Tibial nerve (tissue), 4 donors: ENCODE results near the gene MLEC. TPM values are rescaled to one million over a fixed set of nuclear protein-coding genes. Genes with fewer than 3 reads are reported as not detected.
A peak's percentile ranks its signal among the peaks of the same experiment; 100 is the strongest.

Experiments used
- DNase-seq, 2 donors: peaks; one replicate each; pipeline ENCODE4 v3.0.0-alpha.2; 2019; ENCODE audit warnings: low spot score in 2 of 2
- H3K27ac ChIP-seq, 4 donors: fragments of 200-600 bp; sonication (generic) in 3 of 4; one replicate each; pipeline ENCODE4 v1.5.1; 2017 to 2019; ENCODE audit warnings: mild to moderate bottlenecking in 1 of 4
- H3K27me3 ChIP-seq, 2 donors: fragments of 200-600 bp; sonication (generic) in 1 of 2; one replicate each; pipeline versions ENCODE4 v1.5.1 to v1.6.0; 2017 to 2019
- H3K36me3 ChIP-seq, 3 donors: fragments of 200-600 bp; sonication (generic); one replicate each; pipeline ENCODE4 v1.5.1; 2018 to 2019
- H3K4me1 ChIP-seq, 4 donors: fragments of 200-600 bp; sonication (generic) in 3 of 4; one replicate each; pipeline ENCODE4 v1.5.1; 2017 to 2019
- H3K4me3 ChIP-seq, 4 donors: fragments of 200-600 bp; sonication (generic) in 3 of 4; one replicate each; pipeline ENCODE4 v1.5.1; 2017 to 2019; ENCODE audit warnings: mild to moderate bottlenecking in 1 of 4, moderate library complexity in 1 of 4
- H3K9me3 ChIP-seq, 4 donors: fragments of 200-600 bp; sonication (generic) in 3 of 4; one replicate each; pipeline ENCODE4 v1.5.1; 2017 to 2019
- EP300 ChIP-seq, 2 donors: sonication (generic); formaldehyde crosslinking; IDR thresholded peaks; one replicate each; pipeline ENCODE4 v1.6.1; 2017; ENCODE audit warnings: antibody characterized with exemption in 2 of 2, mild to moderate bottlenecking in 1 of 2
- POLR2A ChIP-seq, 2 donors: fragments of 450-650 bp; IDR thresholded peaks; one replicate each; pipeline ENCODE4 v1.6.1; 2017; ENCODE audit warnings: antibody characterized with exemption in 2 of 2, mild to moderate bottlenecking in 2 of 2, moderate library complexity in 2 of 2
- WGBS, 2 donors: methylation state at CpG; one replicate each; pipeline ENCODE4 v1.1.5; 2018; 5-methylcytosine and 5-hydroxymethylcytosine counted together
- total RNA-seq, 4 donors: library from RNA; depleted of rRNA; stranded (reverse); fragments of >200 nt; gene quantifications; one replicate each; pipeline ENCODE4 v1.1.0, GENCODE V29; 2016
- TF ChIP-seq, protein P1 (sequence below), 5 experiments: fragments of 200-600 bp in 3 of 5; fragments of 450-650 bp in 2 of 5; sonication (generic) in 3 of 5; IDR thresholded peaks; one replicate each; pipeline ENCODE4 v1.5.1; 2016 to 2019; ENCODE audit warnings: antibody characterized with exemption in 5 of 5, mild to moderate bottlenecking in 3 of 5, moderate library complexity in 2 of 5

The MLEC gene
- total RNA-seq, 4 donors from 2014 or later = 42.6 to 67.8 (median 58.6) TPM

DNA sequence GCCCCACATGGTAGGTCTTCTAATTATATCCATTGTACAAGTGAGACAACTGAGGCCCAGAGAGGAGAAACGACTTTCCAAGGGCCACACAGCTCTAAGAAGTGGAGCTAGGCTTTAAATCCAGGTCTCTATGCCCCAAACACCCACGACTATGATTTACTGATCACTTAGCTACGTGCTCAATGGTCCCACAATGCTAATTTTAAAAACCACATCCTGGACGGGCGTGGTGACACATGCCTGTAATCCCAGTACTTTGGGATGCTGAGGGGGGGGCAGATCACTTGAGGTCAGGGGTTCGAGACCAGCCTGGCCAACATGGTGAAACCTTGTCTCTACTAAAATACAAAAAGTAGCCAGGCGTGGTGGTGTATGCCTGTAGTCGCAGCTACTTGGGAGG is 8.4 kb upstream of the MLEC start:
- Histone ChIP-seq H3K4me1 (peaks cover 0 to 8% (median 2%) of the 10 kb centered on the region in 4 donors), H3K4me3 (no peak overlapping the region), H3K9me3 (no peaks in the 10 kb centered on the region), H3K27me3 (no peaks in the 10 kb centered on the region), H3K27ac (no peak overlapping the region), H3K36me3 (no peaks in the 10 kb centered on the region)
- TF ChIP-seq POLR2A (IDR thresholded peaks at IDR 0.05) = no peak
- TF ChIP-seq EP300 (IDR thresholded peaks at IDR 0.05) = no peak
- TF ChIP-seq, protein P1, sequence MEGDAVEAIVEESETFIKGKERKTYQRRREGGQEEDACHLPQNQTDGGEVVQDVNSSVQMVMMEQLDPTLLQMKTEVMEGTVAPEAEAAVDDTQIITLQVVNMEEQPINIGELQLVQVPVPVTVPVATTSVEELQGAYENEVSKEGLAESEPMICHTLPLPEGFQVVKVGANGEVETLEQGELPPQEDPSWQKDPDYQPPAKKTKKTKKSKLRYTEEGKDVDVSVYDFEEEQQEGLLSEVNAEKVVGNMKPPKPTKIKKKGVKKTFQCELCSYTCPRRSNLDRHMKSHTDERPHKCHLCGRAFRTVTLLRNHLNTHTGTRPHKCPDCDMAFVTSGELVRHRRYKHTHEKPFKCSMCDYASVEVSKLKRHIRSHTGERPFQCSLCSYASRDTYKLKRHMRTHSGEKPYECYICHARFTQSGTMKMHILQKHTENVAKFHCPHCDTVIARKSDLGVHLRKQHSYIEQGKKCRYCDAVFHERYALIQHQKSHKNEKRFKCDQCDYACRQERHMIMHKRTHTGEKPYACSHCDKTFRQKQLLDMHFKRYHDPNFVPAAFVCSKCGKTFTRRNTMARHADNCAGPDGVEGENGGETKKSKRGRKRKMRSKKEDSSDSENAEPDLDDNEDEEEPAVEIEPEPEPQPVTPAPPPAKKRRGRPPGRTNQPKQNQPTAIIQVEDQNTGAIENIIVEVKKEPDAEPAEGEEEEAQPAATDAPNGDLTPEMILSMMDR (IDR thresholded peaks at IDR 0.05) = no peak
- 60 to 73% methylated on average over 8 of the region's 8 CpGs for WGBS, 2 donors
- no peak for DNase-seq

DNA sequence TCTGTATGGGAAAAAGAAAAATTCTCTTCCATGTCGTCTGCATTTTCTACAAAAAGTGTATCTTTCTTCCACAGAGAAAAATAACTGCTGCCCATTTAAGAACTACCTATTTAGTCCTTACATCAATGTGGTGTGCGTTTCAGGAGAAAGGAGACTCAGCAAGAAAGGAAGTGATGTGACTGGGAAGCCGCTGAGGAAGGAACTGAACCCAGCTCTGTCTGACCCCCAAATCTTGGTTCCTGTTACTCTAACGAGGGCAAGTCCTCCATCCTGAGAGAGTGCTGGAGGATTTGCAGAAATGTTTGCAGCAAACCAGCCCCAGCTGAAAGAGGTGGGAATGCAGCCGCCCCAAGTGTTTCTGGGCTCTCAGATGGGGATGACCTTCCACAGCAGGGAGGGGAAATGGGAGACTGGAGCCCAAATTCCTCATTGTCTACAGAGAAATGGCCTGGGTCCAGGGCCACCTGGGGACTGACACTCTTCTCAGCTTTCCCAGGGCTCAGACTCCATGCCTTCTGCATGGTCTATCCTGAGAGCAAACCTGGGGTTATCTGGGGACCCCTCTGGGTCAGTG is 6.7 kb upstream of the MLEC start:
- H3K27me3 ChIP-seq = no peaks in the 10 kb centered on the region
- no peak overlapping the region for H3K4me3 ChIP-seq
- no peak overlapping the region for H3K27ac ChIP-seq
- no peaks in the 10 kb centered on the region for H3K9me3 ChIP-seq
- H3K36me3 ChIP-seq = no peaks in the 10 kb centered on the region
- 49 to 57% methylated on average over 5 of the region's 5 CpGs for WGBS, 2 donors
- no peak for DNase-seq
- TF ChIP-seq EP300 (IDR thresholded peaks at IDR 0.05) (no peak), POLR2A (IDR thresholded peaks at IDR 0.05) (no peak)
- TF ChIP-seq, protein P1 (IDR thresholded peaks at IDR 0.05) = no peak
- peaks cover 0 to 13% (median 2%) of the 10 kb centered on the region in 4 donors for H3K4me1 ChIP-seq

- peak overlapping the region in 1 of 4 donors; percentile 16 for H3K27ac ChIP-seq
- H3K27me3 ChIP-seq = no peaks in the 10 kb centered on the region
- DNase-seq = no peak
- H3K4me1 ChIP-seq = peaks cover 0 to 27% (median 26%) of the 10 kb centered on the region in 4 donors
- H3K9me3 ChIP-seq = no peaks in the 10 kb centered on the region
- no peak overlapping the region for H3K4me3 ChIP-seq
- WGBS, 2 donors = 72 to 73% methylated on average over 8 of the region's 8 CpGs
- no peaks in the 10 kb centered on the region for H3K36me3 ChIP-seq
- TF ChIP-seq POLR2A (IDR thresholded peaks at IDR 0.05) = no peak
- no peak for TF ChIP-seq EP300 (IDR thresholded peaks at IDR 0.05)
- TF ChIP-seq, protein P1 (IDR thresholded peaks at IDR 0.05) = no peak
These were observed 2.4 kb upstream of the MLEC start for GRCh38 chr12:120684523-120684932.

DNA sequence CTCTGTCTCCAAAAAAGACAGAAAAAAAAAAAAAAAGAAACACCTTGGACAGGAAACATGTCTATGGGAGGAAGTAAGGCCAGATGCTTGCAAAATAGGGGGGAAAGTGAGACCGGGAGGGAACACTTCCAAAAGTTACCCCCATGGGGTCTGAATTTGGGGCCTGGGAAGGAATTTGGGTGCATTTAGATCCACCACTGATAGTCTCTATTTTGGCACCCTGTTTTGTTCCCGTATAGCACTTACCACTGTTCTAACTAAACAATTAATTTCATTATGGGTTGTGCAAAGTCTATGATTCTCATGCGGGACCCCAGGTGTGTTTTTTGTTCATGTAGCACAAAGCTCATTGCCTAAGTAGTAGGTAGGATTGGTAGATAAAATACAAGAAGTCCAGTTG is 1.4 kb upstream of the MLEC start:
- Histone ChIP-seq H3K36me3 (no peaks in the 10 kb centered on the region), H3K4me1 (peaks cover 0 to 37% (median 33%) of the 10 kb centered on the region in 4 donors), H3K9me3 (no peaks in the 10 kb centered on the region), H3K27me3 (no peaks in the 10 kb centered on the region), H3K27ac (peak overlapping the region in 3 of 4 donors; percentile 88 to 95 (median 93)), H3K4me3 (peak overlapping the region in 1 of 4 donors; percentile 80)
- TF ChIP-seq EP300 (IDR thresholded peaks at IDR 0.05) = no peak
- TF ChIP-seq POLR2A (IDR thresholded peaks at IDR 0.05) = no peak
- TF ChIP-seq, protein P1 (IDR thresholded peaks at IDR 0.05) = no peak
- 62 to 64% methylated on average over 3 of the region's 3 CpGs for WGBS, 2 donors
- no peak for DNase-seq

DNA sequence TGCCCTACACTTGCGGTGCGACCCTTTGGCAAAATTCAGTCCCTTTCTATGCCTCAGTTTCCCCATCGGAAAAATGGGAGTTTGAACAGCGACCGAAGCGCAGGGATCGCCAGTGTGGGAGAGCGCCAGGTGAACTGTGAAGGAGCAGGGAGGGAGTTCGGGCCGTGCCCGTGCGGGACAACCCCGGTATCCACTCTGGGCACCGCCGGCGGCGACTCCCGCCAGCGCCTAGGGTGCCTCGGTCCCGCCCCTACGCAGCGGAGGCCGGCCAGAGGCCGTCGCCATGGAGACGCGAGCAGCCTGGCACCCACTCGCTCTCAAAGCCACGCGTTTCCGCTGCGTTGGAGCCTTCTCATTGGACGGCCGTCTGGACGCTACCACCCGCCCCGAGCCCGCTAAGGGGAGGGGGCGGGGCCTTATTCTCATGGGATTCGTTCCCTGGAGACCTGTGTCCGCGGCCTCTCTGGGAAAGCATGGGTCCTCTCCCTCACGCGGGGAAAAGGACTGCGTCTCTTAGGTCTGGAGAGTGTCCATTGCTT is 729 bp upstream of the MLEC start:
- WGBS, 2 donors = 0 to 1% methylated on average over 33 to 45 of the region's 46 CpGs
- H3K9me3 ChIP-seq = no peaks in the 10 kb centered on the region
- TF ChIP-seq POLR2A (IDR thresholded peaks at IDR 0.05) = peak; percentile 18 to 39
- peak in 1 of 2 donors; percentile 83 for TF ChIP-seq EP300 (IDR thresholded peaks at IDR 0.05)
- TF ChIP-seq, protein P1 (IDR thresholded peaks at IDR 0.05) = no peak
- H3K4me3 ChIP-seq = peak overlapping the region; percentile 65 to 96 (median 88)
- peak overlapping the region; percentile 88 to 95 (median 91) for H3K27ac ChIP-seq
- DNase-seq = peak; percentile 92
- no peaks in the 10 kb centered on the region for H3K27me3 ChIP-seq
- H3K36me3 ChIP-seq = no peaks in the 10 kb centered on the region
- peaks cover 0 to 43% (median 36%) of the 10 kb centered on the region in 4 donors for H3K4me1 ChIP-seq
